Islet of Langerhans (tissue), 1 donor: Measurements from ENCODE around the gene PRKG1.
"Not testable (repeated sequence)": the region's sequence is repeated elsewhere in the genome, so short reads cannot be mapped to it uniquely, and the experiment has no call there.

Experiments
- FAIRE-seq: peaks from one replicate; lab custom pipeline; 2011; peaks lifted over from hg19 to GRCh38; lab: Jason Lieb, UNC

PRKG1 gene

DNA sequence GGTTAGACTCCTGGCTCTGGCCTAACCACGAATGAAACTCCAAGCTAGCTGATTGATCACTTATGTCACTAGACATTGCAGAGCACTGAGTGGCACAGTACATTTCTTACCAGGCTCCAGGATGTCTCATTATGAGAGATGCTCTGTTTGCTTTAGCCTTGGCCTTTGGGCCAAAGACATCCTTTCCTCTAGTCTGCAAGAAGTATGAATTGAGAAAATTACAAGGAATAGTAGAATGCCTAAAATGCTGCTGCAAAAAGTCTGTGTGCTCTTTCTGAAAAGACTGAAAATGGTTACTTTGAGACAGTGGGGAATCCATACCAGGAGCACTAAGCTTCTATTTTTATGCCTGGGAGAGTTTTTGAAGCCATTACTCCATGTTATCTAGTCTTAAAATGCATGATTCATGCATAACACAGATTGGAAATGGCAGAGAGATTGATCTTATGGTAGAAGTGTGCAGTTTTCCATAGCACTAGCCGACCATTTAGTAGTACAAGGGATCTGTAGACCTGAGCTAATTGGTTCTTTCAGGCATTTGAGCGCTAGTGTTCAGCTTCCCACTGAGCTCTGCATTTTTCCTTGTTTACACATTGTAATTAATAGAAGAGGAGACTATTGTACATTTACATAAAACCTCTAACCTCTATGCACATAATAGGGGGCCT lies 303.8 kb downstream of the PRKG1 start:
- FAIRE-seq: no peak

DNA sequence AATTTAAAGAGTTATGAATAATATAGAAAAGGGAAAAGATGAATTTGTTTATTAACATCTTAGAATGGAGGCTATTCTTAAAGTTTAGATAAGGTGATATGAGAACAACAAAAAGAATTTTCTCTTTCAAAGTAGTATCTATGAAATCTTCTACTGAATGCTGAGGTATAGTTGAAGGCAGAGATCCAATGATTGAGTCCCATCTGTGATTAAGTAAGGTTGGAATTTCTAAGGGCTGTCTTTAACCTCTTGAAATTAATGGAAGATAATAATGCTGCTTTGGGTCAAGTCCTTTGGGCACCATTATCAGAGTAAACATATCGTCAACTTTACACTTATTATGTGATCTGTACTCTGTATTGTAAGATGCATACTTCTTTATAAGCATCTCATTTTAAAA lies 307.9 kb downstream of the PRKG1 start:
- no peak for FAIRE-seq

GRCh38 chr10:51384971-51385370 lies 310.7 kb downstream of the PRKG1 start:
- no peak for FAIRE-seq

DNA sequence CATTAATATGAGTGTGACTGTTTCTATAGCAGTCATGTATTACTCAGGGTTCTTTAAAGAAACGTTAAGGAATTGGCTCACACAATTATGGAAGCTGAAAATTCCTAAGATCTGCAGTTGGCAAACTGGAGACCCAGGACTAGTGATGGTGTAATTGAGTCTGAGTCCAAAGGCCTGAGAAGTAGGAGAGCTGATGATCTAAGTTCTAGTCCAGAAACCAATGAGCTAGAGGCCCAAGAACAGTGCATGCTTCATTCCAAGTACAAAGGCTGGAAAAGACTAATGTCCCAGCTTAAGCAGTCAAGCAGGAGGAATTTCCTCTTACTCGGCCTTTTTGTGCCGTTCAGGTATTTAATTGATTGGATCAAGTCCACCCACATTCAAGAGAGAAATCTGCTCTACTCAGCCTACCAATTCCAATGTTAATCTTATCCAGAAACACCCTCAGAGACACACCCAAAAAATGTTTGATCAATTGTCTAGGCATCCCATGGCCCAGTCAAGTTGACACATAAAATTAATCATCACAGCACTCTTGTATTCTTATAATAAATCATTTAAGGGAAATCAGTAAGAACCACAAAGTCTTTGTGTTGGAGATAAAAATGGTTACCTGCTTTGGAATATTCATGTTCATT lies 312.1 kb downstream of the PRKG1 start:
- no peak for FAIRE-seq

DNA sequence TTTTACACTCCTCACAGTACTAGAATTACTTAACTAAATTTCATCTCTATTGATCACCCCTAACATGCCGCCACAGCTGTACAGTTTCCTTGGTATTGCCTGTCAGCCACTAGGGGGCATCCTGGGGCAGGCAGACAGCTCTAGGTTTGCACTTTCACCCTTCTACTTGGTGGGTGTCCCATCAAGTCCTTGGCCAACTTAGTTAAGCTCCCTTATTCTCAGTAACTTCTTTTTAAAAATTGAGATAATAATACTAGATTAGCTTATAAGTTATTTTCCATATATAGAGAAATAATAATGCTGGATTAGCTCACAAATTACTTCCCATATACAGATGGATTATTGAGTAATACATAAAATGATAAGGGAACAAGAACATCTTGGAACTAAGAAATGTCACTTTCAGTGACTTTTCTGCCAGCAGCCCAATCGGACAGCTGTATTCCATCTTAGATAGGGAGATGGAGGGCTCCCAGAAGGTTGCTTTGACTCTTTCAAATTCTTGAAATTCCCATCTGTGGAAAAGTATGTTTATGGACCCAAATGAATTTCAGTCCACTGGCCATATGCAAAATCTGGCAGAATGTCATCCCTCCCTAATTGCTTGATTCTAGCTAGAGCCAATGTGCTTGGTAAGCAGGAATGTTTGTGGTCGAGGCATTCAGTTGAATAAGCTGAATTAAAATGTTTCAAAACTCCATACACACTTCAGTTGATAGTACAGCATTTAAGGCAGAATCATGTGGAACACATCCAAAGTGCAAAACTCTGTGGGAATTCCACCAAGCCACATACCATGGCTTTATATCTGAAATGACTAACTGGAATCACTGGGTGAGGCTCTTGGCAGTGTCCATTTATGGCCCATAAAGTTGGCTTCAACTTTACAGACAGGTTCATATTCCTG lies 315.4 kb downstream of the PRKG1 start:
- FAIRE-seq: no peak

GRCh38 chr10:51393006-51393405 lies 318.7 kb downstream of the PRKG1 start:
- not testable (repeated sequence) for FAIRE-seq

GRCh38 chr10:51394039-51394438 lies 319.8 kb downstream of the PRKG1 start:
- FAIRE-seq: no peak

GRCh38 chr10:51397244-51397643 lies 323.0 kb downstream of the PRKG1 start:
- FAIRE-seq: no peak

DNA sequence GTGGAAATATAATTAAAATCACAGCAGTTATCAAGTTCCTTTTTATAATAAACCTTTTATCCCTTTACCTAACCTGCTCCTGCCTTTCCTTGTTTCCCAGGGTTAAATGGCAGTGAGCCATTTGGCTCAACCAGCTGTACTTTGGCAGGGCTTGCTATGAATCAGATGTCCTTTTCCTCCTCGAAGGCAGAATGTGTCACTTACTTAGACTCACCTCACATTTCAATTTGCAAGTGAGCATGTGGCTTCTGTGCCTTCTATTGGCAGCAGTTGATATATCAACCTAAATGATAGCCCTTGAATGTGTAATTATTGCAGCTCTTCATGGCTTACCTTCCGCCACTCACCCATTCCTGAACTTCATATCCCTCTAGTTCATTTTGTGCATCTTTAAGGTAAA lies 323.4 kb downstream of the PRKG1 start:
- FAIRE-seq: no peak

GRCh38 chr10:51399840-51400239 lies 325.6 kb downstream of the PRKG1 start:
- no peak for FAIRE-seq

GRCh38 chr10:51400392-51401096 lies 326.3 kb downstream of the PRKG1 start:
- no peak for FAIRE-seq

DNA sequence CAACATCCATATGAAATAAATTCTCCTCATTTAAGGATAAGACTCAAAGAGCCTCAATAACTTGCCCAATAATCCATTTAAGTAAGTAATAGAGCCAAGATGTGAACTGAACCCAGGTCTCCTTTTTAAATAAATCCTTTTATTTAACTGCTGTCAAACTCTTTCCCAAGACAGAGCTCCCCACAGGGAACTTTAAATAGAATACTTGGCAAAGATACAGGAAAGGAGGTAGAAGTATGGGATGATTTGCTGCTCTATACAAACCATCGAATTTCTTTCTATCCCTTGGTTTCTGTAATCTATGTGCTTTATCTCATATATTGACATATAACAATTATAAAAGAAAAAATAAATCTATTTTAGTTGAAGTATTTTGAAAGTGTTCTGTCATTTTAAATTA lies 329.2 kb downstream of the PRKG1 start:
- no peak for FAIRE-seq

DNA sequence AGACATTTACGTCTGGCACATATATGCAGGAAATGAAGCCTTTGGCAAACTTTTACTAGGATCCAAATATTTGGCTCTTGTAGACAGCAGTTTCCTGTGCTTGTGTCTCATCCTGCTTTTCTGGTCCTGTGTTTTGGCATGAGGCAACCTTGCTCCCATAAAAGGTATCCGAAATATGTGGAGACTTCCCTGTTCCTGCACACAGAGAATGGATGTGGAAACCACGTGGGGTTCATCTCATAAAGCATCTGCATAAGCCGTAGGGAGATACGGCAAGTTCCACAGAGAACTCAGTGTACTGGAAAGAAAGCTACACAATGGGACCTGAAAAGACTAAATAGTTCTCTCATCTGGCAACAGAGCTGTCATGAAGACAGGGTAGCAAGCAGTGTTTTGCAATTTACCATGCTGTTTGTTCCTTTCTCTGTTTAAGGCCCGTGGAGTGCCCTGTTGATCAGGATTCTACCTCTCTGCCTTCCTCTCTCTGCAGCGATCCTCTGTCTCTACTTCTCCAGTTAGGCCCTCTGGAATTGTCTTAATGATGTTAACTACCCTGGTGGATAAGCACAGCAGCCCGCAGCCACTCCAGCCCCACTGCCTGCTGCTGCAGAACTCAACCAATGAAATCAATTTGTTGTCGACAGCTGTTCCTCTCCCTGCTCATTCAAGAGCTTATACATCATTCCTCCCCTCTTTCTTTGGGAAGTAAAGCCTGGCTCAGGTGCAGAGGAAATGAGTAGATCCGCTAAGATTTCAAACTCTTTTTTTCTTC lies 331.5 kb downstream of the PRKG1 start:
- no peak for FAIRE-seq

DNA sequence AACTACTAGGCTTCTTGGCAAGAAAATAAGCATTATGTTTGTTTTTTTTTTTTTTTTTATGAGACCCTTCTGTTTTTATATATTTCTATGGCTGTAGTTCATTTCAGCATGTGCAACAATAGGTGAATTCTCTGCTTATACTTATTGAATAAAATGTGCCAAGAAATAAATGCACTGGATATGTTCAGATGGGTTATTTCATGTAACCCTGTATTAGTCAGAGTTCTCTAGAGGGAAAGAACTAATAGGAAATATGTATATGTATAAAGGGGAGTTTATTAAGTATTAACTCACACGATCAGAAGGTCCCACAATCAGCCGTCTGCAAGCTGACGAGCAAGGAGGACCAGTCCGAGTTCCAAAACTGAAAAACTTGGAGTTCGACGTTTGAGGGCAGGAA lies 332.3 kb downstream of the PRKG1 start:
- no peak for FAIRE-seq

DNA sequence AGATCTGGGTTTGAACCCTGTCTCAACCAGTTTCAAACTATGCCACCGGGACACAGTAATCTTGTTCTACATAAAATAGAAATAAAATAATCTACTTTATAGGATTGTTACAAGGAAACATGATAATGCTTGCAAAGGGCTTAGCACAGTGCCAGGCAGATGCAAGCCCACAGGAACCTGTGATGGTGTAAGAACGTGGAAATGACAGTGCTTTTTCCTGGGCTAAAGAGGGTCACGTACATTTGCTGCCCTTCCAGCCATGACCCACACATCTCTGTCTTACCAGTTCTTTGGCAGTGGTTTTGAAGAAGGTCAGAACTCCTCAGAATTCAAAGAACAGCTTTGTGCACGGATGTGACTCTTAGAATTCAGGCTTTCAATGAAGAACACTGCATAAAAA lies 342.2 kb downstream of the PRKG1 start:
- no peak for FAIRE-seq

- no peak for FAIRE-seq
These were observed 345.2 kb downstream of the PRKG1 start for GRCh38 chr10:51419196-51420093.

DNA sequence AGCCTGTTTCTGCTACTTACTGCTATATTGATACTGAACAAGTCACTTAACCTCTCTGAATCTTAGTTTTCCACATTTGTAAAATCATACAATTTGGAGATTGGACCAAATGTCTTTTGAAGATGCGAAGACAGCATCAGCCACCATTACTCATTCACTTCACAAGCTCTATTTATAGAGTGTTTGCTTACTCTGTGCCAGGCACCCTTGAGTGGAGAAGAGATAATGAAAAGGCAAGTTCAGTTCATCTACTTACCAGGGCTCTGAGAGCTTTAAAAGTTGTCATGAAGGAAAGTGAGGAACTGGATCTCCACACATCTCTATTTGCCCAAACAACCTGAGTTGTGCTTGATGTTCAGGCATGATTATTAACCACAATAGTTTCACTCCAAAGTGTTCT lies 347.6 kb downstream of the PRKG1 start:
- no peak for FAIRE-seq

DNA sequence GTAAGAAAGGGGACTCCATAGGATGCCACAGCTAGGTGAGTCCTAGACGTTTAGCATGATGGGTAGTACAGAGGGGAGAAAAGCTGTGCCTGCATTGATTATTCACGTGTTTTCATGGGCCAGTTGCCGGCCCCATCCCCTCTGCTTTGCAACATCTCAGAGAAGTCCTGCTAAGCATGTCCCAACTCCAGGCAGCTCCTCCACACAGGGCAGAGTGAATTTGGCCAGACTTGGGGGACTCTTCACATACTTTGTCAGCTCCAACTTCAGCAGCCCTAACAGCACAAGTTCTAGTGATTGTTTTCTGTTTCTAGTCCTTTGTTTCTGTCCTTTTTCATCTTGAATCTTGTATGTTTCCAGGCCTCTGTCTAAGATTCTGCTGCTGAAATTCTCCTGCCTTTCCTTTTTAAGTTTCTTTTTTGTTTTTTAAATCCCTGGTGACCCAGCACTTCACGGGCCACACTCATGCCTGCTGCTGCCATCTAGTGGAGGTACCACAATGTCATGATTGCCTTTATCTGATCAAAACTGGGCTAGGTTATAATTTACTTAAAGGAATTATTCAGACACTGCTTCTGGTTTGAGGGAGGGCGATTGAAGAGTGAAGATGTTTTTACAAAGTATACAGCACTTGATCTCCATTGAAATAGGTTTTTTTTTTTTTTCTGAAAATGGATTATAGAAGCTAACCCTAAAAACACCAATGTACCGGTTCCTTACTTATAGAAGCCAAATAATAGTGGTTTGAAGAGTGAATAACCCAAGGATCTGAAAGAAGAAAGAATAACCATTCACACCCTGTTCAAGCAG lies 348.2 kb downstream of the PRKG1 start:
- peak; percentile 86 for FAIRE-seq

- no peak for FAIRE-seq
These were observed 348.8 kb downstream of the PRKG1 start for GRCh38 chr10:51423121-51423452.

- FAIRE-seq: no peak
These were observed 351.1 kb downstream of the PRKG1 start for GRCh38 chr10:51425431-51425830.
